GM23338 (cell line): ENCODE data around the gene OSBPL6. TPM values are rescaled to one million over a fixed set of nuclear protein-coding genes. Genes with fewer than 3 reads are reported as not detected.

Source experiments
- EZH2phosphoT487 ChIP-seq: fragments of 200-600 bp; sonication (generic); IDR thresholded peaks from one replicate; pipeline ENCODE4 v1.8.1; 2018; ENCODE audit warnings: antibody characterized with exemption; ENCODE audit not compliant: unreplicated experiment
- POLR2AphosphoS5 ChIP-seq: IDR thresholded peaks from 2 replicates; pipeline ENCODE4 v1.6.1; 2016; ENCODE audit warnings: antibody characterized with exemption, low read depth
- ZNF114 ChIP-seq: fragments of 250-450 bp; sonication (Bioruptor Pico); IDR thresholded peaks from 2 replicates; pipeline ENCODE4 v1.5.0; 2020; ENCODE audit warnings: mild to moderate bottlenecking, moderate library complexity
- polyA plus RNA-seq: library from polyadenylated mRNA; unstranded; fragments of >200 nt; fragmentation: Nextera tagmentation; extraction: Ambion mirVana; gene quantifications from 2 replicates; pipeline ENCODE4 v1.2.1, GENCODE V29; 2016
- total RNA-seq: library from RNA; depleted of rRNA; stranded (reverse); fragments of >200 nt; shearing (Covaris generic); gene quantifications from 2 replicates; pipeline ENCODE4 v1.2.3, GENCODE V29; 2014
- TF ChIP-seq, protein P1 (sequence below): fragments of 250-450 bp; sonication (Bioruptor Pico); IDR thresholded peaks from 2 replicates; pipeline ENCODE4 v1.5.0; 2020; ENCODE audit warnings: mild to moderate bottlenecking, moderate library complexity
- TF ChIP-seq, protein P2 (sequence below): IDR thresholded peaks from one replicate; pipeline ENCODE4 v1.6.1; 2018; ENCODE audit warnings: antibody characterized with exemption; ENCODE audit not compliant: unreplicated experiment

OSBPL6 gene
- total and polyA plus RNA-seq, 2 experiments from 2014 or later, result 6.0 to 8.5 TPM

DNA sequence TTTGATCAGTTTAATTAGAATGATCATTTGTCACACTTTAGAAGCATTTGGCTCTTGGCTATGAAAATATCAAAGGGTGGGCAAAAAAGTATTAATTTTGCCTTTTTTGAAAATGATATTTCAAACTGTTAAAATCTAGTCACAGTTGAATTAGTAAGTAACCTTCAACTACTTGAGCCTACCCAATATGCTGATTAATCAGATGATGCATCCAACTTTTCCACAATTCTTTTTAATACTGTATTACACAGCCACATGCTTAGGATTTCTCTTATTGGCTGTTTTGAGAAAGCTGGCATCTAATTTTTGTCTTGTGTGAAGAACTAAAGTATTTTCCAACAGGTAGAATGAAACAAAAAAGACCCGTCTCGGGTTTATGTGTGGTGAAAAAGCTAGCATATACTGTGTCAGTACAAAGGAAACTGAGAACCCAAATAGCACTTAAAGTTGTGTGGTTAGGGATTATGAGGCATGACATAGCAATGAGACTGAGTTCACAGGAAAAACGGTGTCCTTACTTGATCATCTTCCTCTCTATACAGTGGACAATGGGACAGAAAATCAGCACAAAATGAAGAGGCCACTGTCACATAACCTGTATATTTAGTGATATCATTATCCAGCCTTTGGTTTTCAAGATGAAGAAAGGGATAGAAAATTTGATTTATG lies 11.7 kb downstream of the OSBPL6 start (continued):
- TF ChIP-seq, protein P1, sequence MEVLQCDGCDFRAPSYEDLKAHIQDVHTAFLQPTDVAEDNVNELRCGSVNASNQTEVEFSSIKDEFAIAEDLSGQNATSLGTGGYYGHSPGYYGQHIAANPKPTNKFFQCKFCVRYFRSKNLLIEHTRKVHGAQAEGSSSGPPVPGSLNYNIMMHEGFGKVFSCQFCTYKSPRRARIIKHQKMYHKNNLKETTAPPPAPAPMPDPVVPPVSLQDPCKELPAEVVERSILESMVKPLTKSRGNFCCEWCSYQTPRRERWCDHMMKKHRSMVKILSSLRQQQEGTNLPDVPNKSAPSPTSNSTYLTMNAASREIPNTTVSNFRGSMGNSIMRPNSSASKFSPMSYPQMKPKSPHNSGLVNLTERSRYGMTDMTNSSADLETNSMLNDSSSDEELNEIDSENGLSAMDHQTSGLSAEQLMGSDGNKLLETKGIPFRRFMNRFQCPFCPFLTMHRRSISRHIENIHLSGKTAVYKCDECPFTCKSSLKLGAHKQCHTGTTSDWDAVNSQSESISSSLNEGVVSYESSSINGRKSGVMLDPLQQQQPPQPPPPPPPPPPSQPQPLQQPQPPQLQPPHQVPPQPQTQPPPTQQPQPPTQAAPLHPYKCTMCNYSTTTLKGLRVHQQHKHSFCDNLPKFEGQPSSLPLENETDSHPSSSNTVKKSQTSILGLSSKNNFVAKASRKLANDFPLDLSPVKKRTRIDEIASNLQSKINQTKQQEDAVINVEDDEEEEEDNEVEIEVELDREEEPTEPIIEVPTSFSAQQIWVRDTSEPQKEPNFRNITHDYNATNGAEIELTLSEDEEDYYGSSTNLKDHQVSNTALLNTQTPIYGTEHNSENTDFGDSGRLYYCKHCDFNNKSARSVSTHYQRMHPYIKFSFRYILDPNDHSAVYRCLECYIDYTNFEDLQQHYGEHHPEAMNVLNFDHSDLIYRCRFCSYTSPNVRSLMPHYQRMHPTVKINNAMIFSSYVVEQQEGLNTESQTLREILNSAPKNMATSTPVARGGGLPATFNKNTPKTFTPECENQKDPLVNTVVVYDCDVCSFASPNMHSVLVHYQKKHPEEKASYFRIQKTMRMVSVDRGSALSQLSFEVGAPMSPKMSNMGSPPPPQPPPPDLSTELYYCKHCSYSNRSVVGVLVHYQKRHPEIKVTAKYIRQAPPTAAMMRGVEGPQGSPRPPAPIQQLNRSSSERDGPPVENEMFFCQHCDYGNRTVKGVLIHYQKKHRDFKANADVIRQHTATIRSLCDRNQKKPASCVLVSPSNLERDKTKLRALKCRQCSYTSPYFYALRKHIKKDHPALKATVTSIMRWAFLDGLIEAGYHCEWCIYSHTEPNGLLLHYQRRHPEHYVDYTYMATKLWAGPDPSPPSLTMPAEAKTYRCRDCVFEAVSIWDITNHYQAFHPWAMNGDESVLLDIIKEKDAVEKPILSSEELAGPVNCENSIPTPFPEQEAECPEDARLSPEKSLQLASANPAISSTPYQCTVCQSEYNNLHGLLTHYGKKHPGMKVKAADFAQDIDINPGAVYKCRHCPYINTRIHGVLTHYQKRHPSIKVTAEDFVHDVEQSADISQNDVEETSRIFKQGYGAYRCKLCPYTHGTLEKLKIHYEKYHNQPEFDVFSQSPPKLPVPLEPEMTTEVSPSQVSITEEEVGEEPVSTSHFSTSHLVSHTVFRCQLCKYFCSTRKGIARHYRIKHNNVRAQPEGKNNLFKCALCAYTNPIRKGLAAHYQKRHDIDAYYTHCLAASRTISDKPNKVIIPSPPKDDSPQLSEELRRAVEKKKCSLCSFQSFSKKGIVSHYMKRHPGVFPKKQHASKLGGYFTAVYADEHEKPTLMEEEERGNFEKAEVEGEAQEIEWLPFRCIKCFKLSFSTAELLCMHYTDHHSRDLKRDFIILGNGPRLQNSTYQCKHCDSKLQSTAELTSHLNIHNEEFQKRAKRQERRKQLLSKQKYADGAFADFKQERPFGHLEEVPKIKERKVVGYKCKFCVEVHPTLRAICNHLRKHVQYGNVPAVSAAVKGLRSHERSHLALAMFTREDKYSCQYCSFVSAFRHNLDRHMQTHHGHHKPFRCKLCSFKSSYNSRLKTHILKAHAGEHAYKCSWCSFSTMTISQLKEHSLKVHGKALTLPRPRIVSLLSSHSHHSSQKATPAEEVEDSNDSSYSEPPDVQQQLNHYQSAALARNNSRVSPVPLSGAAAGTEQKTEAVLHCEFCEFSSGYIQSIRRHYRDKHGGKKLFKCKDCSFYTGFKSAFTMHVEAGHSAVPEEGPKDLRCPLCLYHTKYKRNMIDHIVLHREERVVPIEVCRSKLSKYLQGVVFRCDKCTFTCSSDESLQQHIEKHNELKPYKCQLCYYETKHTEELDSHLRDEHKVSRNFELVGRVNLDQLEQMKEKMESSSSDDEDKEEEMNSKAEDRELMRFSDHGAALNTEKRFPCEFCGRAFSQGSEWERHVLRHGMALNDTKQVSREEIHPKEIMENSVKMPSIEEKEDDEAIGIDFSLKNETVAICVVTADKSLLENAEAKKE (CRISPR knock-in tag), result no peak
- TF ChIP-seq EZH2phosphoT487 (no peak), POLR2AphosphoS5 (no peak), ZNF114 (no peak)
- TF ChIP-seq, protein P2, sequence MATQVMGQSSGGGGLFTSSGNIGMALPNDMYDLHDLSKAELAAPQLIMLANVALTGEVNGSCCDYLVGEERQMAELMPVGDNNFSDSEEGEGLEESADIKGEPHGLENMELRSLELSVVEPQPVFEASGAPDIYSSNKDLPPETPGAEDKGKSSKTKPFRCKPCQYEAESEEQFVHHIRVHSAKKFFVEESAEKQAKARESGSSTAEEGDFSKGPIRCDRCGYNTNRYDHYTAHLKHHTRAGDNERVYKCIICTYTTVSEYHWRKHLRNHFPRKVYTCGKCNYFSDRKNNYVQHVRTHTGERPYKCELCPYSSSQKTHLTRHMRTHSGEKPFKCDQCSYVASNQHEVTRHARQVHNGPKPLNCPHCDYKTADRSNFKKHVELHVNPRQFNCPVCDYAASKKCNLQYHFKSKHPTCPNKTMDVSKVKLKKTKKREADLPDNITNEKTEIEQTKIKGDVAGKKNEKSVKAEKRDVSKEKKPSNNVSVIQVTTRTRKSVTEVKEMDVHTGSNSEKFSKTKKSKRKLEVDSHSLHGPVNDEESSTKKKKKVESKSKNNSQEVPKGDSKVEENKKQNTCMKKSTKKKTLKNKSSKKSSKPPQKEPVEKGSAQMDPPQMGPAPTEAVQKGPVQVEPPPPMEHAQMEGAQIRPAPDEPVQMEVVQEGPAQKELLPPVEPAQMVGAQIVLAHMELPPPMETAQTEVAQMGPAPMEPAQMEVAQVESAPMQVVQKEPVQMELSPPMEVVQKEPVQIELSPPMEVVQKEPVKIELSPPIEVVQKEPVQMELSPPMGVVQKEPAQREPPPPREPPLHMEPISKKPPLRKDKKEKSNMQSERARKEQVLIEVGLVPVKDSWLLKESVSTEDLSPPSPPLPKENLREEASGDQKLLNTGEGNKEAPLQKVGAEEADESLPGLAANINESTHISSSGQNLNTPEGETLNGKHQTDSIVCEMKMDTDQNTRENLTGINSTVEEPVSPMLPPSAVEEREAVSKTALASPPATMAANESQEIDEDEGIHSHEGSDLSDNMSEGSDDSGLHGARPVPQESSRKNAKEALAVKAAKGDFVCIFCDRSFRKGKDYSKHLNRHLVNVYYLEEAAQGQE, result no peak
